GM12874 (cell line): Measurements from ENCODE around the gene ANKRD11.

Experiments
- TF ChIP-seq, protein P1 (sequence below): IDR thresholded peaks from 2 replicates; pipeline ENCODE4 v1.5.1; 2011; ENCODE audit warnings: low read depth, mild to moderate bottlenecking, control low read depth, low read length, moderate library complexity; ENCODE audit not compliant: insufficient read depth

Gene ANKRD11

DNA sequence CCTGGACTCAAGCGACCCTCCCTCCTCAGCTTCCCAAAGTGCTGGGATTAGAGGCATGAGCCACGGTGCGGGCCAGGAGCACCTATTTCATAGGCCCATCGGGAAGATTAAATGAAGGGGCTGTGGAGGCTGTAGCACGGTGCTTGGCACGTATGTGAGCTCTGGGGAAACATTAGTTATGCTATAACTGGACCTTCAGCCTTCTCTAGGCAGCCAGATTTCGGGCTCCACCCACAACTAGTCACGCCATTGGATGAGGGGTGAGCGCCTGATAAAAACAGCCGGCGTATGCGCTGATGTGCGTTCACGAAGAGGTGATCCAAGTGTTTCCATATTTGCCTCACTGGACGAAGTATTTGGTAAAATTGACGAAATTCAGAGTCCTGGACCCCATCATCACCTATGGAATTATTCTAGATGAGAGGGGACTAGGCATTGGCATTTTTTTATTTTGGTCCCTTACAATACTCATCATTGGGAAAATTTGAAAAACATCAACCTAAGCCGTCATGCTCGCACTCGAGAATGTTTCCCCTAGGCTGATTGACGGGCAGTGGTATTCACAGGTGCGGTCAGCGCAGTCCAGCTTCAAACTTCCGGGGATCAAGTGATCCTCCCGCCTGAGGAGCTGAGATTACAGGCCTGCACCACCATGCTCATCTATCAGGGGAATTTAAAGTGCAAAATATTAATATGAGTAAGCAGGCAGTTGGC lies 1.8 kb upstream of the ANKRD11 start:
- TF ChIP-seq, protein P1, sequence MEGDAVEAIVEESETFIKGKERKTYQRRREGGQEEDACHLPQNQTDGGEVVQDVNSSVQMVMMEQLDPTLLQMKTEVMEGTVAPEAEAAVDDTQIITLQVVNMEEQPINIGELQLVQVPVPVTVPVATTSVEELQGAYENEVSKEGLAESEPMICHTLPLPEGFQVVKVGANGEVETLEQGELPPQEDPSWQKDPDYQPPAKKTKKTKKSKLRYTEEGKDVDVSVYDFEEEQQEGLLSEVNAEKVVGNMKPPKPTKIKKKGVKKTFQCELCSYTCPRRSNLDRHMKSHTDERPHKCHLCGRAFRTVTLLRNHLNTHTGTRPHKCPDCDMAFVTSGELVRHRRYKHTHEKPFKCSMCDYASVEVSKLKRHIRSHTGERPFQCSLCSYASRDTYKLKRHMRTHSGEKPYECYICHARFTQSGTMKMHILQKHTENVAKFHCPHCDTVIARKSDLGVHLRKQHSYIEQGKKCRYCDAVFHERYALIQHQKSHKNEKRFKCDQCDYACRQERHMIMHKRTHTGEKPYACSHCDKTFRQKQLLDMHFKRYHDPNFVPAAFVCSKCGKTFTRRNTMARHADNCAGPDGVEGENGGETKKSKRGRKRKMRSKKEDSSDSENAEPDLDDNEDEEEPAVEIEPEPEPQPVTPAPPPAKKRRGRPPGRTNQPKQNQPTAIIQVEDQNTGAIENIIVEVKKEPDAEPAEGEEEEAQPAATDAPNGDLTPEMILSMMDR, result no peak

DNA sequence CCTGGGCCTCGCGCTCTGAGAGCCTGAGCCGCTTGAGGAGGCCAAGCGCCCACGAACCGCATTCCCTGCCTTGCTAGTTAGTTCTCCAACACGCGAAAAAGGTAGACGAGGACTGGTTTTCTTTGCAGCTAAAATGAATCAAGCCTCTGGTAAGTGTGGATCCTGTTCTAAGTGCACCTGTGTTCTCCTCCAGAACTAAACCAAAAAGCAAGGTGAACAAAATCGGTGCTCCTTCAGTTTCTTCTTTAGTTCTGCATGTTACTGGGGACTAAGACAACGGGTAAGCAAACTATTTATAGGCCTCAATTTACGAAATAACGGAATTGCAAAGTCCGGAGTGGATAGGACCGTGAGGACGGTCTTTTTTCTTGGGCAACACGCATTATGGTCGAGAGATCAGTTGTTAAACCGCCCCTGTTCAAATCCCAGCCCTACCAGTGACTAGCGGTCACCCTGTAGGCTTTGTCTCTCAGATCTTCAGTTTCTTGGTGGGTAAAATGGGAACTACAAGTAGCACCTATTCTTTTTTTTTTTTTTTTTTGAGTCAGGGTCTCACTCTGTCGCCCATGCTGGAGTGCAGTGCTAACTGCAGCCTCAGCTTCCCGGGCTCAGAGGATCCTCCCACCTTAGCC lies 993 bp upstream of the ANKRD11 start:
- TF ChIP-seq, protein P1, result peak; percentile 4; the same call in 1 of the 2 replicates

DNA sequence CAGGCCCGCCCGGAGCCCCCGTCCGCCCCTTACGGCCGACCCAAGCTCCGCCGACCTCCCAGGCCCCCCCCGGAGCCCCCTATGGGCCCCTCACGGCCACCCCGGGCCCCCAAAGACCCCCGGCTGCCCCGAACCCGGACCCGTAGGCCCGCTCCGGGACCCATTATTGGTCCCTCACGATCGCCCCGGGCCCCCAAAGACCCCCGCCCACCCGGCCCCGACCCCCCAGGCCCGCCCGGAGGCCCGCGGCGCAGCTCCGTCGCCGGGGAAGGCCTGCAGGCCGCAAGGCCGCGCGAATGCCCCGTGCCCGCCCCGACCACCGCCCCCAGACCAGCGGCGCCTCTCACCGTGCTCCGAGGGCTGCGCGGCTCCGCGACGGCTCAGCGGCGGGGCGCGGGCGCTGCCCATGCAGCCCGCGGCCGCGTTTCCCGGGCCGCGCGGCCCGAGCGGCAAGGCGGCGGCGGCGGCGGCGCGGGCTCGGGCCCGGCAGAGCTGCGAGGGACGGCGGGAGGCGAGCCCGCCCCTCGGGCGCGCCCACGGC lies 393 bp downstream of the ANKRD11 start:
- TF ChIP-seq, protein P1, result no peak

DNA sequence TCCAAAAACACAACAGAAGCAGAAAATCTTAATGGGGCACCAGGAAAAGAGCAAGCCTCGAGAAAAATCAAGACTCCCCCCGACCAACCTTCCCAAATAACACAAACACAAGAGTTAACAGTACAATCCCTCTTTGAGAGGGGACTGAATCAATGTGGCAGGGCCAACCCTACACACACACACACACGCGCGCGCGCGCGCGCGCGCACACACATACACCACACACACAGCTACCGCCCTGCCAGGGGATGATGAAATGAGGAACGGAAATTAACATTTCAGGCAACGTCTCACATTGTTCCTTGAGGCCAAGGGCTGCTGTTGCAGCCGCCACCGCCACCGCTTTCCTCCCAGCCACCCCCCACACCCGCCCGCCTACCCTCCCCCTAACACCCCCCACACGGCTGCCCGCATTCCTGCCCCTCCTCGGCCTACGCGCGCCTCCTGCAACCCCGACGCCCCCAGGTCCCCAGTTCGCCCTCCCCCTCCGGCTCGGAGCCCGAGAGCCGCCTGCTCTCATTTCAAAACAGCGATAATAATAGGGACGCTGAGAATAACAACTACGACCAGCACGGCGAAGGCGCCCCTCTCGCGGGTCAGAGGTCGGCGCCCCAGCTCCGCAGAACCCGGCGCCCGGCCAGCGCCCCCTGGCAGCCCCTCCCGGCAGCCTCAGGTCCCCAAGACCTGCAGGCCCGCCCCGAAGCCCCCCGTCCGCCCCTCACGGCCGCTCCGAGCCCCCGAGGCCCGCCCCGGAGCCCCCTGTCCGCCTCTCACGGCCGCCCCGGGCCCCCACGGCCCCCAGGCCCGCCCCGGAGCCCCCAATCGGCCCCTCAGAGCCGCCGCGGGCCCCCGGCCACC lies 1.1 kb downstream of the ANKRD11 start:
- TF ChIP-seq, protein P1, result peak; percentile 21; the same call in 1 of the 2 replicates

DNA sequence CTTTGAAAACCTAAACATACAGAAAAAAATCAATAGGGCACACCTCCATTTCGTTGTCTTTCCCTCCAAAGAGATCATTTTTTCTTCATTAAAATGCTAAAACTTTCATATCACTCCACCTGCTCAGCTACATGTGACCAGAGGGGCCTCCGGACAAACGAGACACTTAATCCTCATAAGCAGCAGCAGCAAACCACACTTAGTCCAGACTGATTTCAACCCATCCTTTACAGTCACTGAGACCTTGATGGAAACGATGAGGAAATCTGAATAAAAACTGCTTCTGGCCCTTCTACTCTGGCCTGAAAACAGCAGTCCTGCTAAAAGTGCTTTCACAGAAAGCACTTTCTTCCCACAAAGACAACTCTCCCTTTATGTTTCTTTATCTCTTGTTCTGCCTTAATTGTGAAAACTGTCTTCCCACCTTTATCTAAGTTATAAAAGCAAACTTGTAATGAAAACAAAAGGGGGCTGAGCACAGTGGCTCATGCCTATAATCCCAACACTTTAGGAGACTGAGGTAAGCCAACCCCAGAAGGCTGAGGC lies 4.6 kb downstream of the ANKRD11 start:
- TF ChIP-seq, protein P1, result no peak

DNA sequence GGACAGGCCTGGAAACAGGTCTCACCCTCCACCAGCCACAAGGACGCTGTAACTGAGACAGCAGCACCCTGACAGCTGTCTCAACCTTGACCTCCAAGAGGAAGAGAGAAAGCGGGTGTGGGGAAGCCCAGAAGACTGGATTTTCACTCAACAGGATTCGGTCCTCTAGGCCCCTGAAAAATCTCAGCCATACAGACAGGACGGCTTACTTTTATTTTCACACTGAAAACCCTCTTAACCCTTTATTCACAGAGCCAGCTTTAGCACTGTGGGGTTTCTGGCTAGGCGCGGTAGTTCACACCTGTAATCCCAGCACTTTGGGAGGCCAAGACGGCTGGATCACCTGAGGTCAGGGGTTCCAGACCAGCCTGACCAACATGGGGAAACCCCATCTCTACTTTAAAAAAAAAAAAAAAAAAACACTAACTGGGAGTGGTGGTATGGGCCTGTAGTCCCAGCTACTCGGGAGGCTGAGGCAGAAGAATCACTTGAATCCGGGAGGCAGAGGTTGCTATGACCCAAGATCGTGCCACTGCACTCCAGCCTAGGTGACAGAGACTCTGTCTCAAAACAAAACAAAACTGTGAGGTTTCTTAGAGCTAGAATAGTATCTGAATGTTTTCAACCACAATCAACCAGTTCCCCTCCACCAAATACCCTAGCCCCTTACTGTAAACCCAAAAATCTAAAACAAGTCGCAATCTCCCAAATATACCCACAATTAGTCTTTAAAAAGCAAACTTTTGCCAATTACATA lies 5.3 kb downstream of the ANKRD11 start:
- TF ChIP-seq, protein P1, result no peak
